Prostate gland (tissue), 2 donors: Measurements from ENCODE around the gene KRTAP10-10. TPM values are rescaled to one million over a fixed set of nuclear protein-coding genes. Genes with fewer than 3 reads are reported as not detected.
"Not testable (repeated sequence)": the region's sequence is repeated elsewhere in the genome, so short reads cannot be mapped to it uniquely, and the experiment has no call there.

Experiments used
- DNase-seq: peaks from one replicate; pipeline ENCODE4 v3.0.0-alpha.2; 2019; ENCODE audit warnings: low spot score
- H3K27ac ChIP-seq, 2 donors: fragments of 200-600 bp; sonication (generic); 2 replicates each; pipeline ENCODE4 v1.5.1; 2017 to 2019
- H3K27me3 ChIP-seq: fragments of 200-600 bp; sonication (generic); replicated peaks from 2 replicates; pipeline ENCODE4 v1.5.1; 2019; ENCODE audit not compliant: insufficient read depth
- H3K36me3 ChIP-seq, 2 donors: fragments of 200-600 bp; sonication (generic); 1 replicate in 1 of 2; 2 replicates in 1 of 2; pipeline versions ENCODE4 v1.5.1 to v1.8.1; 2017 to 2019
- H3K4me1 ChIP-seq: fragments of 200-600 bp; sonication (generic); replicated peaks from 2 replicates; pipeline ENCODE4 v1.5.1; 2019
- H3K4me3 ChIP-seq, 2 donors: fragments of 200-600 bp; sonication (generic); 2 replicates each; pipeline ENCODE4 v1.5.1; 2017 to 2019
- H3K9me3 ChIP-seq: fragments of 200-600 bp; sonication (generic); 2 replicates; pipeline ENCODE4 v1.5.1; 2017
- POLR2A ChIP-seq: fragments of 450-650 bp; IDR thresholded peaks from one replicate; pipeline ENCODE4 v1.6.1; 2016; ENCODE audit warnings: antibody characterized with exemption, mild to moderate bottlenecking
- POLR2AphosphoS5 ChIP-seq: sonication (generic); formaldehyde crosslinking; IDR thresholded peaks from one replicate; pipeline ENCODE4 v1.6.1; 2017; ENCODE audit warnings: antibody characterized with exemption
- WGBS: methylation state at CpG from one replicate; pipeline ENCODE4 v1.1.5; 2018; 5-methylcytosine and 5-hydroxymethylcytosine counted together
- intact Hi-C: fragments of 100-400 bp; cut with DNase I; formaldehyde crosslinking; loops from one replicate; pipeline ENCODE4 v1.14.2; 2022
- total RNA-seq, 2 donors: library from RNA; depleted of rRNA; stranded (reverse); fragments of >200 nt; gene quantifications; one replicate each; pipeline ENCODE4 v1.1.0, GENCODE V29; 2016
- TF ChIP-seq, protein P1 (sequence below), 4 experiments: fragments of 200-600 bp in 2 of 4; fragments of 450-650 bp in 2 of 4; sonication (generic) in 2 of 4; IDR thresholded peaks; 1 replicate in 3 of 4; 2 replicates in 1 of 4; pipeline ENCODE4 v1.5.1; 2016 to 2019; ENCODE audit warnings: antibody characterized with exemption in 4 of 4, mild to moderate bottlenecking in 2 of 4, moderate library complexity in 2 of 4

The KRTAP10-10 gene
- not detected for total RNA-seq

DNA sequence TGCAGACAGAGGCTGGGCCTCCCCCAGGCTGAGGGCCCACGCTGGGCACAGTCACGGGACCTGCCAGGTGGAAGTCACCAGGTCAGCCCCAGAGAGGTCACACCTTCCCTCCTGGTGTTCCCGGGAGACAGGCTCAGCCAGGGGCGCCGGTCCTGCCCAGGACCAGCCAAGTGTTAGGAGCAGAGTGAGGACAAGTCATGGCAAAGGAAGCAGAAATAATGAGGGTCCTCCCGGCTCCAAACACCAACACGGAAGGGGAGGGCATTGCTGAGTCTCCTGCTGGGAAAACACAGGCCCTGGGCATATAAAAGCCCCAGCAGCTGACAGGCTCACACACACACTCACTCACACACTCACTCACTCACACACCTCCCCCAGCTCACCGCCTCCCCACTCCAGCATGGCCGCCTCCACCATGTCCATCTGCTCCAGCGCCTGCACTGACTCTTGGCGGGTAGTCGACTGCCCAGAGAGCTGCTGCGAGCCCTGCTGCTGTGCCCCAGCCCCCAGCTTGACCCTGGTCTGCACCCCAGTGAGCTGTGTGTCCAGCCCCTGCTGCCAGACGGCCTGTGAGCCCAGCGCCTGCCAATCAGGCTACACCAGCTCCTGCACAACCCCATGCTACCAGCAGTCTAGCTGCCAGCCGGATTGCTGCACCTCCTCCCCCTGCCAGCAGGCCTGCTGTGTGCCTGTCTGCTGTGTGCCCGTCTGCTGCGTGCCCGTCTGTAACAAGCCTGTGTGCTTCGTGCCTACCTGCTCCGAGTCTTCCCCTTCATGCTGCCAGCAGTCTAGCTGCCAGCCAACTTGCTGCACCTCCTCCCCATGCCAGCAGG is at the start of gene KRTAP10-10:
Gene KRTAP10-10, plus strand, starts transcription at position 339 of the 833 bp plus-strand sequence. Its CDS starts 62 bp downstream, at position 401.
- H3K4me1 ChIP-seq, result no peaks in the 10 kb centered on the region
- DNase-seq, result no peak
- no peaks in the 10 kb centered on the region for H3K9me3 ChIP-seq
- H3K27me3 ChIP-seq, result peaks cover 3% of the 10 kb centered on the region
- no peak within 1 kb of the TSS for H3K4me3 ChIP-seq
- H3K36me3 ChIP-seq, result no peaks in the 10 kb centered on the region
- WGBS, result 38% methylated on average over 20 of the region's 21 CpGs
- no peak within 1 kb of the TSS for H3K27ac ChIP-seq
- intact Hi-C loops, result no loop called here
- TF ChIP-seq POLR2AphosphoS5 (no peak), POLR2A (no peak)
- TF ChIP-seq, protein P1, sequence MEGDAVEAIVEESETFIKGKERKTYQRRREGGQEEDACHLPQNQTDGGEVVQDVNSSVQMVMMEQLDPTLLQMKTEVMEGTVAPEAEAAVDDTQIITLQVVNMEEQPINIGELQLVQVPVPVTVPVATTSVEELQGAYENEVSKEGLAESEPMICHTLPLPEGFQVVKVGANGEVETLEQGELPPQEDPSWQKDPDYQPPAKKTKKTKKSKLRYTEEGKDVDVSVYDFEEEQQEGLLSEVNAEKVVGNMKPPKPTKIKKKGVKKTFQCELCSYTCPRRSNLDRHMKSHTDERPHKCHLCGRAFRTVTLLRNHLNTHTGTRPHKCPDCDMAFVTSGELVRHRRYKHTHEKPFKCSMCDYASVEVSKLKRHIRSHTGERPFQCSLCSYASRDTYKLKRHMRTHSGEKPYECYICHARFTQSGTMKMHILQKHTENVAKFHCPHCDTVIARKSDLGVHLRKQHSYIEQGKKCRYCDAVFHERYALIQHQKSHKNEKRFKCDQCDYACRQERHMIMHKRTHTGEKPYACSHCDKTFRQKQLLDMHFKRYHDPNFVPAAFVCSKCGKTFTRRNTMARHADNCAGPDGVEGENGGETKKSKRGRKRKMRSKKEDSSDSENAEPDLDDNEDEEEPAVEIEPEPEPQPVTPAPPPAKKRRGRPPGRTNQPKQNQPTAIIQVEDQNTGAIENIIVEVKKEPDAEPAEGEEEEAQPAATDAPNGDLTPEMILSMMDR (IDR thresholded peaks at IDR 0.05), result no peak

DNA sequence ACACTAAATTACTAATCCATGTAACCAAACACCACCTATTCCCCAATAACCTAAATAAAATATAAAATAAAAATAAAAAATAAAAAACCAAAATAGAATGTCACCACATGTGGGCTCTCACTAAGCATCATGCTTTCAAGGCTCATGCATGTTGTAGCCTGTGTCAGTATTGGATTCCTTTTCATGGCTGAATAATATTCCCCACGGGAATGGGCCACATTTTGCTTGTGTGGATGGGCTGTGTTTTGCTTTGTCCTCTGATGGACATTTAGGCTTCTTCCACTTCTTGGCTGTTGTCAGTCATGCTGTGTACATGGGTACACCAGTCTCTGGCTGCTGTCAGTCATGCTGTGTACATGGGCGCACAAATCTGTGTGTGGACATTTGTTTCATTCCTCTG is 48.1 kb upstream of the KRTAP10-10 start:
- no peaks in the 10 kb centered on the region for H3K36me3 ChIP-seq
- DNase-seq, result no peak
- H3K9me3 ChIP-seq, result no peaks in the 10 kb centered on the region
- H3K4me1 ChIP-seq, result no peaks in the 10 kb centered on the region
- H3K27ac ChIP-seq, result no peak overlapping the region
- no peak for TF ChIP-seq POLR2AphosphoS5
- TF ChIP-seq, protein P1 (IDR thresholded peaks at IDR 0.05), result no peak
- TF ChIP-seq POLR2A, result no peak
- no peak overlapping the region for H3K4me3 ChIP-seq
- WGBS, result 97% methylated on average over 2 of the region's 2 CpGs
- intact Hi-C loops, result no loop called here
- no peaks in the 10 kb centered on the region for H3K27me3 ChIP-seq

DNA sequence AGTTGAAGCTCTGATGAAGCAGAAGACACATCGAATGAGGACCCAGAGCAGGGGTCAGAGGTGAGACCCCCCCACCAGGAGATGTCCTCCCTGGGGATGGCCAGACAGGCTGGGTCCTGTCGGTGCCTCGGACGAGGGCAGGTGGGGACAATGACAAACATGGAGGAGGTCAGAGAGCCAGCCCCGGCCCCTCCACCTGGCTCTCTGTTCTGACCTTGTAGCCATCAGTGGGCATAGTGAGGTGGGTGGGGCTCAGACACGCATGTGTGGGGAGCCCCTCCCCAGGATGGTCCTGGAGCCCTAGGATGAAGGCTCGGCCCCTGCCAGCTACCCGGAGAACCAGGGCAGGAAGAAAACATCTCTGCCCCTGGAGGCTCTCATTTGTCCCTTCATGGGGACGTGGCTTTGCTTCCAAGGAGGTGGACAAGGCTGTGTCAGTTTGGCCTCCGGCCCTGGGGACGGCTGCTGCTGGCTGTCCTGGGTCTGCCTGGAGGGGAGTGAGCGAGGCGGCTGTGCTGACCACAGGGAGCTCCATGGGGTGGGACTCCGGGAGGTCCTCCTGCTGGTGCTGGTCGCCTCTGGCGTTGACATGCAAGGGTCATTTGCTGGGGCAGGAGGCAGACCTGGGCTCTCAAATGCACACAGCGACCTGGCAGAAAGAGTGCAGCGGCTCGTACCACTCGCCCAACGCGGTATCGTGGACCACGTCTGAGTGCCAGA is 47.4 kb upstream of the KRTAP10-10 start:
- DNase-seq, result no peak
- H3K27ac ChIP-seq, result no peak overlapping the region
- TF ChIP-seq POLR2AphosphoS5 (no peak), POLR2A (no peak)
- TF ChIP-seq, protein P1 (IDR thresholded peaks at IDR 0.05), result no peak
- no peak overlapping the region for H3K4me3 ChIP-seq
- intact Hi-C loops, result no loop called here
- H3K4me1 ChIP-seq, result no peaks in the 10 kb centered on the region
- H3K9me3 ChIP-seq, result no peaks in the 10 kb centered on the region
- H3K36me3 ChIP-seq, result no peaks in the 10 kb centered on the region
- H3K27me3 ChIP-seq, result no peaks in the 10 kb centered on the region
- WGBS, result 84% methylated on average over 24 of the region's 24 CpGs

DNA sequence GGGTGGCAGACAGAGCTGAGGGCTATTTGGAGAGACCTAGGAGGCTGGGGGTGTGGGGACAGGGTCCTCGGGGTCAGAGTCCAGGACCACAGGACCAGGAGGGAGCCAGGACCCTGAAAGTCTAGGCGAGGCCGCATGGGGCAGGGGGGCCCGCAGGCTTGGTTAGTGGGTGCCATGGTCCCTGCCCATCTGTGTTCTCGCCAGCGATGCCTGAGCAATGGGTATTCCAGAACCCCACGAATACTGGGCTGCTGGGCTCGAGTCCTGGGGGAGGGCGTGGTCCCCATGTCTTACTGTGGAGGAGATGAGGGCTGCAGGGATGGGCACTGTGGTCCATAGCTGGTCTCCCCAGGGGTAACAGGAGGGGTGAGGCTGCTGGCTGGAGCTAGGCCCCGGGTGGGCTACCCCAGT is 46.8 kb upstream of the KRTAP10-10 start:
- Histone ChIP-seq H3K9me3 (no peaks in the 10 kb centered on the region), H3K27ac (no peak overlapping the region), H3K4me3 (no peak overlapping the region), H3K4me1 (no peaks in the 10 kb centered on the region), H3K27me3 (no peaks in the 10 kb centered on the region), H3K36me3 (no peaks in the 10 kb centered on the region)
- WGBS, result 90% methylated on average over 9 of the region's 10 CpGs
- intact Hi-C loops, result no loop called here
- TF ChIP-seq POLR2A (no peak), POLR2AphosphoS5 (no peak)
- TF ChIP-seq, protein P1 (IDR thresholded peaks at IDR 0.05), result no peak
- DNase-seq, result no peak

DNA sequence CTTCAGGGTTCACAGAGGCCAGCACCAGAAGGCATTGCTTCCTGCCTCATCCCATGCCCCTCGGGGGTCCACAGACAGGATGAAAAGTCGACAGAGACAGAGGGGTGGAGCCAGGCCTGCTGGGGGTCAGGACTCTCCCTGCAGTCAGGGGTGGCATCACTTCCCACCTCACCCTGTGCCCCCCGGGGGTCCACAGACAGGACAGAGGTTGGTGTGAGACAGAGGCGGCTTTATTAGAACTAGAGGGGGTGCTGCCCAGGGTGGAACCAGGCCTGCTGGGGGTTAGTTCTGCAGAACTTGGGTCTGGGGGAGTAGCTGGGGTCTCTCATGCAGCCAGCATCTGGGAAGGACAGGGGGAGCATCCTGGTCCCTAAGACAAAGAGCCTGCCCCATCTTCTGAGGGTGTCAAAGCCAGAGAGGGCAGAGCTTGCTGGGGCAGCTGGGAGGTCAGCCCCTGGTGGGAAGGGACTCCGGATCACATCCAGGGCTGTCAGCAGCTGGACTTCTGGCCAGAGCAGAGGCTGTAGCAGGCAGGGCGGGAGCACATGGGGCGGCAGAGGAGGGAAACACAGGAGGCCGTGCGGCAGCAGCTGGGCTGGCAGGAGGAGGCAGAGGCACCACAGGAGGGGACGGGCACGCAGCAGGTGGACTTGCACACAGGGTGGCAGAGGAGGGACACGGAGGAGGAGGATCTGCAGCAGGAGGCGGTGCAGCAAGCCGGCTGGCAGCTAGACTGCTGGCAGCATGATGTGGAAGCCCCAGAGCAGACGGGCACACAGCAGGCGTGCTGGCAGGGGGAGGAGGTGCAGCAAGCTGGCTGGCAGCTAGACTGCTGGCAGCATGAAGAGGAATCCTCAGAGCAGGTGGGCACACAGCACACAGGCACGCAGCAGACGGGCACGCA is 46.0 kb upstream of the KRTAP10-10 start:
- intact Hi-C loops, H3K36me3 ChIP-seq, H3K4me3 ChIP-seq, H3K4me1 ChIP-seq, H3K9me3 ChIP-seq, H3K27me3 ChIP-seq, H3K27ac ChIP-seq, DNase-seq: not testable (repeated sequence)
- WGBS, result 59% methylated on average over 16 of the region's 19 CpGs

DNA sequence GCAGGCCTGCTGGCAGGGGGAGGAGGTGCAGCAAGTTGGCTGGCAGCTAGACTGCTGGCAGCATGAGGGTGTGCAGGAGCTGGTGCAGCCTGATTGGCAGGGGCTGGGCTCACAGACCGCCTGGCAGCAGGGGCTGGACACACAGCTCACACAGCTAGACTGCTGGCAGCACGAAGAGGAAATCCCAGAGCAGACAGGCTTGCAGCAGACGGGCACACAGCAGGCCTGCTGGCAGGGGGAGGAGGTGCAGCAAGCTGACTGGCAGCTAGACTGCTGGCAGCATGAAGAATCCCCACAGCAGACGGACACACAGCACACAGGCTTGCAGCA is 45.4 kb upstream of the KRTAP10-10 start:
- H3K27ac ChIP-seq, intact Hi-C loops, H3K36me3 ChIP-seq, H3K27me3 ChIP-seq, DNase-seq, H3K4me1 ChIP-seq, H3K9me3 ChIP-seq, H3K4me3 ChIP-seq: not testable (repeated sequence)
- WGBS, result 19% methylated on average over 3 of the region's 4 CpGs
